GM12878 (cell line): ENCODE data around the gene BPGM. TPM values are rescaled to one million over a fixed set of nuclear protein-coding genes. Genes with fewer than 3 reads are reported as not detected.

Experiments used
- ATAC-seq: fragments of 200-7000 bp; cut with Tn5 transposase; 3 replicates; pipeline ENCODE4 v1.9.1; 2020; ENCODE audit warnings: mild to moderate bottlenecking, moderate library complexity
- BruUV-seq: library from RNA; stranded (reverse); fragments of 400-500 nt; replicated peaks from 2 replicates; lab custom pipeline; 2021; lab: Mats Ljungman, UMichigan
- CTCF ChIA-PET: fragments of 300-600 bp; sonication (Branson Sonifier 250); formaldehyde crosslinking; extraction: SDS; loops from one replicate; lab custom pipeline; 2021; ENCODE audit warnings: inconsistent platforms; lab: Yijun Ruan, JAX
- POLR2A ChIA-PET: fragments of 350-600 bp; formaldehyde crosslinking; extraction: SDS; loops from one replicate; lab custom pipeline; 2021; ENCODE audit warnings: inconsistent platforms; lab: Charles Lee
- RAD21 ChIA-PET: fragments of 300-600 bp; sonication (Branson Sonifier 250); formaldehyde crosslinking; loops from one replicate; lab custom pipeline; 2023; ENCODE audit warnings: antibody characterized with exemption; ENCODE audit not compliant: unreplicated experiment; lab: Charles Lee
- SMC1A ChIA-PET: fragments of 300-600 bp; sonication (Branson Sonifier 250); formaldehyde crosslinking; loops from one replicate; lab custom pipeline; 2023; ENCODE audit not compliant: unreplicated experiment, uncharacterized antibody; lab: Charles Lee
- DNase-seq: peaks from one replicate; pipeline ENCODE4 v3.0.0-alpha.2; 2011; ENCODE audit warnings: low read depth, low spot score
- FAIRE-seq: peaks from 3 replicates; lab custom pipeline; 2011; peaks lifted over from hg19 to GRCh38; lab: Jason Lieb, UNC
- H2AFZ ChIP-seq: 2 replicates; pipeline ENCODE4 v1.6.0; 2011; ENCODE audit warnings: low read depth, low read length, control low read depth; ENCODE audit not compliant: control insufficient read depth
- H3K27ac ChIP-seq: 2 replicates; pipeline ENCODE4 v1.5.1; 2011; ENCODE audit warnings: control low read depth; ENCODE audit not compliant: control insufficient read depth, insufficient read depth
- H3K27me3 ChIP-seq, 2 experiments: replicated peaks in 1 of 2; 2 replicates each; pipeline versions ENCODE4 v1.6.0 to v1.6.1; 2011; ENCODE audit warnings: low read length in 1 of 2; ENCODE audit not compliant: control insufficient read depth in 2 of 2, insufficient read depth in 2 of 2
- H3K36me3 ChIP-seq, 2 experiments: 2 replicates each; pipeline ENCODE4 v1.5.1; 2011; ENCODE audit warnings: low read length in 1 of 2; ENCODE audit not compliant: control insufficient read depth in 2 of 2, insufficient read depth in 2 of 2
- H3K4me1 ChIP-seq: 2 replicates; pipeline ENCODE4 v1.6.1; 2011; ENCODE audit warnings: mild to moderate bottlenecking, low read length, moderate library complexity, mixed read lengths; ENCODE audit not compliant: control insufficient read depth, insufficient read depth
- H3K4me2 ChIP-seq: 2 replicates; pipeline ENCODE4 v1.6.0; 2011; ENCODE audit warnings: control low read depth; ENCODE audit not compliant: control insufficient read depth, insufficient read depth
- H3K4me3 ChIP-seq: fragments of 200-600 bp; sonication (generic); 2 replicates; pipeline ENCODE4 v1.5.1; 2016
- H3K79me2 ChIP-seq: 2 replicates; pipeline ENCODE4 v1.6.0; 2011; ENCODE audit warnings: low read length; ENCODE audit not compliant: control insufficient read depth, insufficient read depth
- H3K9ac ChIP-seq: 2 replicates; pipeline ENCODE4 v1.8.0; 2011; ENCODE audit warnings: low read length, control low read depth, mixed read lengths; ENCODE audit not compliant: control insufficient read depth, insufficient read depth
- H3K9me3 ChIP-seq: replicated peaks from 3 replicates; pipeline ENCODE4 v1.5.1; 2011; ENCODE audit warnings: mild to moderate bottlenecking, low read length; ENCODE audit not compliant: control insufficient read depth, insufficient read depth
- H4K20me1 ChIP-seq: 2 replicates; pipeline ENCODE4 v1.6.0; 2011; ENCODE audit not compliant: control insufficient read depth, insufficient read depth
- ASH2L ChIP-seq: fragments of 300-600, 200-600 bp; sonication (generic); IDR thresholded peaks from 2 replicates; pipeline ENCODE4 v1.6.1; 2017; ENCODE audit warnings: low read depth, mild to moderate bottlenecking, borderline replicate concordance
- CBFB ChIP-seq: IDR thresholded peaks from 2 replicates; pipeline ENCODE4 v1.6.1; 2016; ENCODE audit warnings: antibody characterized with exemption, low read depth
- CREB1 ChIP-seq: IDR thresholded peaks from 2 replicates; pipeline ENCODE4 v1.6.1; 2012; ENCODE audit warnings: low read depth, mild to moderate bottlenecking, inconsistent platforms
- GATAD2B ChIP-seq: fragments of 450-650 bp; conservative IDR thresholded peaks from 2 replicates; pipeline ENCODE4 v1.6.1; 2017; ENCODE audit warnings: low read depth, mild to moderate bottlenecking, moderate library complexity
- MTA2 ChIP-seq: fragments of 450-650 bp; IDR thresholded peaks from 2 replicates; pipeline ENCODE4 v1.6.1; 2016; ENCODE audit warnings: low read depth, mild to moderate bottlenecking, moderate library complexity
- RCOR1 ChIP-seq: conservative IDR thresholded peaks from 2 replicates; pipeline ENCODE4 v1.6.1; 2012; ENCODE audit warnings: low read depth, low read length, improper control_type of control experiment
- RELB ChIP-seq: fragments of 450-650 bp; IDR thresholded peaks from 2 replicates; pipeline ENCODE4 v1.6.1; 2017; ENCODE audit warnings: low read depth, mild to moderate bottlenecking, moderate library complexity
- SRF ChIP-seq, 2 experiments: IDR thresholded peaks; 2 replicates each; pipeline ENCODE4 v1.6.1; 2011; ENCODE audit warnings: low read depth in 2 of 2, low read length in 2 of 2, mild to moderate bottlenecking in 1 of 2, moderate library complexity in 1 of 2
- ZBTB33 ChIP-seq: fragments of 450-650 bp; IDR thresholded peaks from 2 replicates; pipeline ENCODE4 v1.6.1; 2017; ENCODE audit warnings: mild to moderate bottlenecking
- WGBS: methylation state at CpG from one replicate; pipeline ENCODE4 v1.1.6; 2016; ENCODE audit warnings: low lambda C conversion rate; ENCODE audit not compliant: insufficient replicate concordance, insufficient coverage; ENCODE audit errors: missing lambda C conversion rate; 5-methylcytosine and 5-hydroxymethylcytosine counted together
- in situ Hi-C: fragments of 300-500 bp; cut with MboI; formaldehyde crosslinking; loops from 9 replicates; pipeline ENCODE4 v1.14.3; 2018; ENCODE audit warnings: mixed read lengths
- intact Hi-C: fragments of 100-400 bp; cut with micrococcal nuclease; formaldehyde crosslinking; loops from one replicate; pipeline ENCODE4 v1.14.2; 2022; ENCODE audit not compliant: unreplicated experiment
- polyA plus RNA-seq, 11 experiments: library from polyadenylated mRNA; depleted of rRNA in 4 of 11; unstranded in 6 of 11; stranded (reverse) in 5 of 11; fragments of >200 nt; fragmentation: Nextera tagmentation in 4 of 11; fragmentation: Illumina TruSeq in 1 of 11; extraction: Ambion mirVana in 4 of 11; extraction: Trizol in 1 of 11; gene quantifications; 1 replicate in 1 of 11; 2 replicates in 10 of 11; pipeline versions ENCODE4 v1.2.1 to v1.2.3, GENCODE V29; 2011 to 2016; ENCODE audit warnings: inconsistent platforms in 2 of 11, missing spikeins in 2 of 11, low read depth in 1 of 11
- total RNA-seq, 4 experiments: library from RNA; depleted of rRNA in 3 of 4; stranded (reverse); fragments of >200 nt in 3 of 4; fragmentation: Illumina TruSeq in 1 of 4; extraction: Trizol in 1 of 4; gene quantifications; 2 replicates each; pipeline versions ENCODE4 v1.2.1 to v1.2.3, GENCODE V29; 2013 to 2021
- TF ChIP-seq, protein P1 (sequence below): IDR thresholded peaks from 2 replicates; pipeline ENCODE4 v1.6.1; 2012; ENCODE audit warnings: improper control_type of control experiment, low read depth, low read length; ENCODE audit not compliant: insufficient replicate concordance

BPGM gene
- total and polyA plus RNA-seq, 10 of the 15 experiments (the other 5 are each of a cell fraction or from before 2014, with no cell fraction given), result 9.0 to 20.1 (median 15.2) TPM

GRCh38 chr7:134599371-134599770 is 47.3 kb upstream of the BPGM start:
- no peaks in the 10 kb centered on the region for H3K79me2 ChIP-seq
- no TSS peak for BruUV-seq
- intact Hi-C loops, result no loop called here
- in situ Hi-C loops, result no loop called here
- no peaks in the 10 kb centered on the region for H3K27me3 ChIP-seq
- no peaks in the 10 kb centered on the region for H3K36me3 ChIP-seq
- no peaks in the 10 kb centered on the region for H3K4me1 ChIP-seq
- ChIA-PET POLR2A (no interaction called here), SMC1A (interaction anchor here (1.5 kb wide), 1 partner anchor 166 kb away, joined by 4 read pairs; no protein-coding TSS in a partner anchor), CTCF (interaction anchor here (1.3 to 2.9 kb wide), 3 partner anchors 8 to 167 kb away, joined by 3 to 15 read pairs (median 5); no protein-coding TSS in a partner anchor), RAD21 (no interaction called here)
- FAIRE-seq (no peak), ATAC-seq (no peak), DNase-seq (no peak)
- H4K20me1 ChIP-seq, result no peaks in the 10 kb centered on the region
- H3K9me3 ChIP-seq, result no peaks in the 10 kb centered on the region; the same call in 2 of the 3 replicates
- TF ChIP-seq, protein P1, sequence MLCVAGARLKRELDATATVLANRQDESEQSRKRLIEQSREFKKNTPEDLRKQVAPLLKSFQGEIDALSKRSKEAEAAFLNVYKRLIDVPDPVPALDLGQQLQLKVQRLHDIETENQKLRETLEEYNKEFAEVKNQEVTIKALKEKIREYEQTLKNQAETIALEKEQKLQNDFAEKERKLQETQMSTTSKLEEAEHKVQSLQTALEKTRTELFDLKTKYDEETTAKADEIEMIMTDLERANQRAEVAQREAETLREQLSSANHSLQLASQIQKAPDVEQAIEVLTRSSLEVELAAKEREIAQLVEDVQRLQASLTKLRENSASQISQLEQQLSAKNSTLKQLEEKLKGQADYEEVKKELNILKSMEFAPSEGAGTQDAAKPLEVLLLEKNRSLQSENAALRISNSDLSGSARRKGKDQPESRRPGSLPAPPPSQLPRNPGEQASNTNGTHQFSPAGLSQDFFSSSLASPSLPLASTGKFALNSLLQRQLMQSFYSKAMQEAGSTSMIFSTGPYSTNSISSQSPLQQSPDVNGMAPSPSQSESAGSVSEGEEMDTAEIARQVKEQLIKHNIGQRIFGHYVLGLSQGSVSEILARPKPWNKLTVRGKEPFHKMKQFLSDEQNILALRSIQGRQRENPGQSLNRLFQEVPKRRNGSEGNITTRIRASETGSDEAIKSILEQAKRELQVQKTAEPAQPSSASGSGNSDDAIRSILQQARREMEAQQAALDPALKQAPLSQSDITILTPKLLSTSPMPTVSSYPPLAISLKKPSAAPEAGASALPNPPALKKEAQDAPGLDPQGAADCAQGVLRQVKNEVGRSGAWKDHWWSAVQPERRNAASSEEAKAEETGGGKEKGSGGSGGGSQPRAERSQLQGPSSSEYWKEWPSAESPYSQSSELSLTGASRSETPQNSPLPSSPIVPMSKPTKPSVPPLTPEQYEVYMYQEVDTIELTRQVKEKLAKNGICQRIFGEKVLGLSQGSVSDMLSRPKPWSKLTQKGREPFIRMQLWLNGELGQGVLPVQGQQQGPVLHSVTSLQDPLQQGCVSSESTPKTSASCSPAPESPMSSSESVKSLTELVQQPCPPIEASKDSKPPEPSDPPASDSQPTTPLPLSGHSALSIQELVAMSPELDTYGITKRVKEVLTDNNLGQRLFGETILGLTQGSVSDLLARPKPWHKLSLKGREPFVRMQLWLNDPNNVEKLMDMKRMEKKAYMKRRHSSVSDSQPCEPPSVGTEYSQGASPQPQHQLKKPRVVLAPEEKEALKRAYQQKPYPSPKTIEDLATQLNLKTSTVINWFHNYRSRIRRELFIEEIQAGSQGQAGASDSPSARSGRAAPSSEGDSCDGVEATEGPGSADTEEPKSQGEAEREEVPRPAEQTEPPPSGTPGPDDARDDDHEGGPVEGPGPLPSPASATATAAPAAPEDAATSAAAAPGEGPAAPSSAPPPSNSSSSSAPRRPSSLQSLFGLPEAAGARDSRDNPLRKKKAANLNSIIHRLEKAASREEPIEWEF, result no peak
- no peak for TF ChIP-seq CREB1
- TF ChIP-seq CBFB, result no peak
- no peak for TF ChIP-seq MTA2
- no peak for TF ChIP-seq ZBTB33
- TF ChIP-seq RELB, result no peak
- TF ChIP-seq RCOR1, result no peak
- no peak for TF ChIP-seq ASH2L
- no peak for TF ChIP-seq GATAD2B
- TF ChIP-seq SRF (IDR thresholded peaks at IDR 0.05; ENCODE audit: low read depth in 2 of 2, low read length in 2 of 2), result no peak
- no peak overlapping the region for H3K4me3 ChIP-seq
- no peak overlapping the region for H3K27ac ChIP-seq
- H2AFZ ChIP-seq, result no peak overlapping the region
- no peak overlapping the region for H3K9ac ChIP-seq
- H3K4me2 ChIP-seq, result no peak overlapping the region
- 20% methylated on average over 6 of the region's 6 CpGs for WGBS
